Ovary (tissue), 9 donors: ENCODE data around the gene RANBP17. TPM values are rescaled to one million over a fixed set of nuclear protein-coding genes. Genes with fewer than 3 reads are reported as not detected.

ENCODE experiments used
- DNase-seq, 5 donors: peaks; one replicate each; pipeline ENCODE4 v3.0.0-alpha.2; 2019 to 2020
- H3K27ac ChIP-seq, 2 donors: fragments of 200-600 bp; one replicate each; pipeline versions ENCODE4 v1.5.1 to v1.8.0; 2019 to 2022
- H3K27me3 ChIP-seq: fragments of 200-600 bp; one replicate; pipeline ENCODE4 v1.8.0; 2022
- H3K36me3 ChIP-seq: fragments of 200-600 bp; sonication (generic); one replicate; pipeline ENCODE4 v1.5.1; 2019
- H3K4me1 ChIP-seq: one replicate; pipeline ENCODE4 v1.8.1; 2013; ENCODE audit warnings: mild to moderate bottlenecking, moderate library complexity; ENCODE audit not compliant: insufficient read depth
- H3K4me3 ChIP-seq: fragments of 200-600 bp; sonication (generic); one replicate; pipeline ENCODE4 v1.5.1; 2017
- H3K9me3 ChIP-seq, 2 donors: fragments of 200-600 bp in 1 of 2; sonication (generic) in 1 of 2; one replicate each; pipeline versions ENCODE4 v1.5.1 to v1.8.1; 2013 to 2019; ENCODE audit warnings: mild to moderate bottlenecking in 1 of 2, moderate library complexity in 1 of 2
- CTCF ChIP-seq, 3 donors: fragments of 450-650 bp in 2 of 3; fragments of 200-600 bp in 1 of 3; IDR thresholded peaks; one replicate each; pipeline versions ENCODE4 v1.5.1 to v1.8.0; 2016 to 2022; ENCODE audit warnings: antibody characterized with exemption in 3 of 3, mild to moderate bottlenecking in 1 of 3
- EP300 ChIP-seq: sonication (generic); formaldehyde crosslinking; IDR thresholded peaks from one replicate; pipeline ENCODE4 v1.6.1; 2017; ENCODE audit warnings: antibody characterized with exemption
- POLR2A ChIP-seq: fragments of 450-650 bp; IDR thresholded peaks from one replicate; pipeline ENCODE4 v1.6.1; 2017; ENCODE audit warnings: antibody characterized with exemption, mild to moderate bottlenecking, moderate library complexity
- WGBS, 3 donors: extraction: QIAGEN DNeasy Blood & Tissue Kit in 1 of 3; methylation state at CpG; one replicate each; pipeline versions ENCODE4 v1.1.5 to v1.1.7; 2013 to 2017; 5-methylcytosine and 5-hydroxymethylcytosine counted together
- intact Hi-C, 4 donors: fragments of 100-400 bp; cut with DNase I; formaldehyde crosslinking; loops; one replicate each; pipeline versions ENCODE4 v1.11.0 to v1.15.1; 2022 to 2023
- polyA plus RNA-seq, 2 donors: library from polyadenylated mRNA; stranded (reverse); fragments of 200-250 nt in 1 of 2; fragments of 350-450 nt in 1 of 2; fragmentation: Illumina TruSeq in 1 of 2; extraction: RNeasy Lipid Tissue Mini Kit (QIAGEN cat#74804) in 1 of 2; gene quantifications; one replicate each; pipeline ENCODE4 v1.2.3, GENCODE V29; 2013 to 2014
- total RNA-seq, 7 donors: library from RNA; depleted of rRNA in 2 of 7; stranded (reverse); fragments of >200 nt in 2 of 7; fragmentation: NEBNext Ultra II Directional in 3 of 7; extraction: Animal tissue kit (Norgen Biotek cat#: 25700) in 3 of 7; gene quantifications; one replicate each; pipeline versions ENCODE4 v1.1.0 to v1.2.4, GENCODE V29; 2016 to 2023
- donor health status: DM: no; HTN: no; CAD: no; lungs with moderate emphysema.
- donor health status: DM: no; HTN: no; CAD: no.
- donor health status: Bipolar disorder and iron deficiency.
- donor health status: DM: yes; HTN: yes; CAD: no.
- donor health status: DM: no; HTN: no; CAD: no.
- donor health status: DM: yes; HTN: yes; CAD: no.

RANBP17 gene
- total and polyA plus RNA-seq, 9 donors: 1.3 to 16.1 (median 8.5) TPM

- Histone ChIP-seq H3K9me3 (no peaks in the 10 kb centered on the region), H3K4me3 (no peak overlapping the region), H3K27me3 (no peaks in the 10 kb centered on the region), H3K4me1 (no peaks in the 10 kb centered on the region), H3K36me3 (no peaks in the 10 kb centered on the region), H3K27ac (no peak overlapping the region)
- intact Hi-C loops: no loop called here
- DNase-seq: no peak
- 22 to 28% (median 27%) methylated on average over 10 of the region's 10 CpGs for WGBS, 3 donors
- no peak for TF ChIP-seq EP300
These were observed 445.2 kb downstream of the RANBP17 start for GRCh38 chr5:171306781-171307591.

DNA sequence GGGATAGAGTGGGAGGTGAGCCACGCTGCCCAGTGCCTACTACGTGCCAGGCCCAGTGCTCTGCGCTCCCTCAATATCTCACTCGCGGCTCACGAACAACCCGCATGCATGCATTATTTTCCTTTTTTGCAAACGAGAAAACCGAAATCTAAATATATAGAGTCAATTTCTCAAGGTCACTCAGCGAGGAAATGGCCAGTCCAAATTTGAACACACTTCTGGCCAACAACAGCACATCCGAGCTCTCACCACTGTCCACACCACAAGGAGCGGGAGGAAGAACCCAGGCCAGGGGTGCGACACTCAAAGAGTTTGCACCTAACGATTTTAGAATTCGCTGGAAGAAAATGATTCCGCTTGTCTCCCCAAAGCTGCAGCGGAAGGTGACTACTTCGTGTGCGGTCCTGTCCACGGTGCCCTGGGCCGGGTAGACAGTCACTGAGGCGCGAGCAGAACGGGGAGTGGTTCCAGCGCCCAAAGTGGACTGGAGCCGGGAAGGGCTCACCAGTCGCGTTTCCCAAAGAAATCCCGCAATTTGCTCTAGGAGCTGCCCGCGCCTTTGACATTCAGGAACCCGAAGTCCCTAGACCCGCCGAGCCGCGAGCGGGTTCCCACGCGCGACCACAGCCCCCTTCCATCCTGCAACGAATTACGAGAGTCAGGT is 446.1 kb downstream of the RANBP17 start:
- Histone ChIP-seq H3K36me3 (no peaks in the 10 kb centered on the region), H3K9me3 (no peaks in the 10 kb centered on the region), H3K4me1 (no peaks in the 10 kb centered on the region), H3K4me3 (no peak overlapping the region), H3K27ac (no peak overlapping the region), H3K27me3 (no peaks in the 10 kb centered on the region)
- WGBS, 3 donors: 13 to 18% (median 15%) methylated on average over 42 of the region's 42 CpGs
- intact Hi-C loops: no loop called here
- no peak for TF ChIP-seq POLR2A
- no peak for DNase-seq

DNA sequence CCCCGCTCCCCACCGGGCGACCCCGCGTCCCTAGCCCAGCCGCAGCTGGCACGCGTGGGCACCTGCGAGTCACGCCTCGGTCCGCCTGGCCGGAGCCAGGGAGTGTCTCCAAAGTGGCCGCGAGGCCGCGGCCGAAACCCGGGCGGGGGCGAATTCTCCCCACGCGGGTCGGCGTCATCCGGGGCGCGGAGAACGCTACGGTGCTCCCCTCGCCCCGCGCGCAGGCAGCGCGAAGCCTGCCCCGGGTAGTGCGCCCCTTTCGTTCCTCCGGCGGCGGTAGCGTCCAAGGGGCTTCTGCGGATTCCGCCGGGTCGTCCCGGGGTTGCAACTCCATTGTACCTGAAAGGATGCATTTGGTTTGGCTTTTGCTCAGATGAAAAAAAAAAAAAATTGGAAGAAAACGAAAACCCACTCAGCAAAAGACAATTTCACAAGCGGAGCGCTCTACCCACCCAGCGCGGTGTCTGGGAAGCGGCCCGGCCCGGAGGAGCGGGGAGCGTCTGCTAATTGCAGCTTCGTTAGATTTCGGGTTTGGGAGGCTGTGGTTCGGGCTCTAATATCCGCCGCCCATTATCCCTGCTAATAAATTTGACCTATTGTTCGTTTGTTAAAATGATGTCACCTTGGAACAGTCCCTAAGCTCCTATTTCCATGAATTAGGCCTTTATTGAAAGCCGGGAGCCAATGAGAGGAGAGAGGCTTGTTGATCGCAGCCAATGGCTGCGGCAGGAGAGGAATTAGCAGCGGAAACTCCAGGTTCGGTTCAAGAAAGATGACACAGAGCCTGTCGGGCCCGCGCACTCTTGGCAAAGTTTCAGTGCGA is 446.8 kb downstream of the RANBP17 start, which contains the start of gene TLX3:
TSS of gene TLX3 (plus strand) at position 796 of the 823 bp plus-strand sequence. CDS start 118 bp downstream, outside the sequence.
- Histone ChIP-seq H3K4me3 (no peak within 1 kb of the TSS), H3K9me3 (no peaks in the 10 kb centered on the region), H3K36me3 (no peaks in the 10 kb centered on the region), H3K4me1 (no peaks in the 10 kb centered on the region), H3K27me3 (no peaks in the 10 kb centered on the region), H3K27ac (no peak within 1 kb of the TSS)
- TF ChIP-seq POLR2A (no peak), EP300 (no peak), CTCF (IDR thresholded peaks at IDR 0.05) (no peak)
- WGBS, 3 donors: 5 to 6% (median 5%) methylated on average over 73 of the region's 73 CpGs
- intact Hi-C loops: no loop called here
- no peak for DNase-seq

- Histone ChIP-seq H3K36me3 (no peaks in the 10 kb centered on the region), H3K27ac (no peak overlapping the region), H3K4me3 (no peak overlapping the region), H3K9me3 (no peaks in the 10 kb centered on the region), H3K4me1 (no peaks in the 10 kb centered on the region), H3K27me3 (no peaks in the 10 kb centered on the region)
- WGBS, 3 donors: 3 to 4% (median 4%) methylated on average over 103 to 106 of the region's 106 CpGs
- no peak for TF ChIP-seq CTCF (IDR thresholded peaks at IDR 0.05)
- no peak for TF ChIP-seq EP300
- TF ChIP-seq POLR2A: no peak
- no peak for DNase-seq
- intact Hi-C loops: no loop called here
These were observed 447.7 kb downstream of the RANBP17 start for GRCh38 chr5:171309276-171310211.
